SK-N-SH treated with all-trans-retinoic acid at 6 μM for 48 hours (cell line): ENCODE measurements around the gene SEPTIN8.

Experiments used
- BACH2 ChIP-seq: fragments of 250-450 bp; sonication (Bioruptor Pico); IDR thresholded peaks from 2 replicates; pipeline ENCODE4 v1.9.0; 2021; ENCODE audit warnings: mild to moderate bottlenecking, borderline replicate concordance
- ESRRG ChIP-seq: fragments of 250-450 bp; sonication (Bioruptor Pico); IDR thresholded peaks from 2 replicates; pipeline ENCODE4 v1.6.1; 2021; ENCODE audit warnings: mild to moderate bottlenecking
- ZFP3 ChIP-seq: fragments of 250-450 bp; sonication (Bioruptor Pico); IDR thresholded peaks from 2 replicates; pipeline ENCODE4 v1.5.0; 2020; ENCODE audit warnings: mild to moderate bottlenecking, moderate library complexity

DNA sequence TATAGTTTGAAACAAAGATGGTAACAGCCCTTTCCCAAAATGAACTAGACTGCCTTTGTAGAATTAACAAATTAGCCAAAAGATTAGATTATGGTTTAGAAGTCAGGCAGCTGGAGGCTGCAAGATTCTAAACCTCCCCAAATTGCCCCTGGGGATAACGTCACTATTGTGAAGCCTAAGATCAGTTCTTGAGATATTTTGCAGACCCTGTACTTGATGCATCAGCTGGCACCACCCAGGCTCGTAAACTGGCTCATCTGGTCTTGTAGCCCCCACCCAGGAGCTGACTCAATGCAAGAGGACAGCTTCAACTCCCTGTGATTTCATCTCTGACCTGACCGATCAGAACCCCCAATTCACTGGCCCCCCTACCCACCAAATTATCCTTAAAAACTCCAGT lies 31.8 kb upstream of the SEPTIN8 start:
- no peak for TF ChIP-seq ESRRG
- no peak for TF ChIP-seq ZFP3 (CRISPR knock-in tag)
- TF ChIP-seq BACH2: no peak
